Rectal smooth muscle tissue (tissue), 1 donor: Measurements from ENCODE around the gene SDK1.

Source experiments
- H3K27ac ChIP-seq: one replicate; pipeline ENCODE4 v1.7.0; 2013; ENCODE audit warnings: low read depth, low read length, inconsistent platforms
- H3K27me3 ChIP-seq: one replicate; pipeline ENCODE4 v1.7.0; 2013; ENCODE audit warnings: low read length; ENCODE audit not compliant: control insufficient read depth, insufficient read depth
- H3K36me3 ChIP-seq: one replicate; pipeline ENCODE4 v1.7.0; 2013; ENCODE audit warnings: low read length; ENCODE audit not compliant: control insufficient read depth, insufficient read depth
- H3K4me1 ChIP-seq: one replicate; pipeline ENCODE4 v1.7.0; 2013; ENCODE audit warnings: low read length; ENCODE audit not compliant: control insufficient read depth, insufficient read depth
- H3K4me3 ChIP-seq: one replicate; pipeline ENCODE4 v1.7.0; 2013; ENCODE audit warnings: low read length
- H3K9ac ChIP-seq: one replicate; pipeline ENCODE4 v1.7.0; 2013; ENCODE audit warnings: low read length

SDK1 gene

GRCh38 chr7:4013793-4014192 is 712.7 kb downstream of the SDK1 start:
- Histone ChIP-seq H3K27ac (no peak overlapping the region), H3K9ac (no peak overlapping the region), H3K4me3 (no peak overlapping the region), H3K36me3 (no peaks in the 10 kb centered on the region), H3K4me1 (no peaks in the 10 kb centered on the region), H3K27me3 (no peaks in the 10 kb centered on the region)

- no peak overlapping the region for H3K4me3 ChIP-seq
- no peak overlapping the region for H3K27ac ChIP-seq
- H3K27me3 ChIP-seq, result no peaks in the 10 kb centered on the region
- H3K36me3 ChIP-seq, result no peaks in the 10 kb centered on the region
- H3K4me1 ChIP-seq, result no peaks in the 10 kb centered on the region
- no peak overlapping the region for H3K9ac ChIP-seq
Measured at GRCh38 chr7:4014346-4015050, 713.4 kb downstream of the SDK1 start.

- no peak overlapping the region for H3K4me3 ChIP-seq
- H3K36me3 ChIP-seq, result no peaks in the 10 kb centered on the region
- no peaks in the 10 kb centered on the region for H3K27me3 ChIP-seq
- no peak overlapping the region for H3K27ac ChIP-seq
- H3K4me1 ChIP-seq, result no peaks in the 10 kb centered on the region
- no peak overlapping the region for H3K9ac ChIP-seq
Measured at GRCh38 chr7:4015371-4015770, 714.3 kb downstream of the SDK1 start.

GRCh38 chr7:4015996-4016395 is 714.9 kb downstream of the SDK1 start:
- Histone ChIP-seq H3K27me3 (no peaks in the 10 kb centered on the region), H3K4me3 (no peak overlapping the region), H3K36me3 (no peaks in the 10 kb centered on the region), H3K4me1 (no peaks in the 10 kb centered on the region), H3K27ac (no peak overlapping the region), H3K9ac (no peak overlapping the region)

GRCh38 chr7:4017081-4017480 is 716.0 kb downstream of the SDK1 start:
- no peak overlapping the region for H3K27ac ChIP-seq
- no peak overlapping the region for H3K9ac ChIP-seq
- no peaks in the 10 kb centered on the region for H3K27me3 ChIP-seq
- H3K4me1 ChIP-seq, result no peaks in the 10 kb centered on the region
- no peaks in the 10 kb centered on the region for H3K36me3 ChIP-seq
- H3K4me3 ChIP-seq, result no peak overlapping the region

GRCh38 chr7:4017785-4018184 is 716.7 kb downstream of the SDK1 start:
- Histone ChIP-seq H3K4me3 (no peak overlapping the region), H3K36me3 (no peaks in the 10 kb centered on the region), H3K9ac (no peak overlapping the region), H3K4me1 (no peaks in the 10 kb centered on the region), H3K27ac (no peak overlapping the region), H3K27me3 (no peaks in the 10 kb centered on the region)

GRCh38 chr7:4018601-4019316 is 717.7 kb downstream of the SDK1 start:
- H3K9ac ChIP-seq, result no peak overlapping the region
- no peak overlapping the region for H3K27ac ChIP-seq
- no peak overlapping the region for H3K4me3 ChIP-seq
- no peaks in the 10 kb centered on the region for H3K36me3 ChIP-seq
- no peaks in the 10 kb centered on the region for H3K4me1 ChIP-seq
- no peaks in the 10 kb centered on the region for H3K27me3 ChIP-seq

- H3K36me3 ChIP-seq, result no peaks in the 10 kb centered on the region
- H3K27ac ChIP-seq, result no peak overlapping the region
- H3K4me1 ChIP-seq, result no peaks in the 10 kb centered on the region
- H3K4me3 ChIP-seq, result no peak overlapping the region
- H3K27me3 ChIP-seq, result no peaks in the 10 kb centered on the region
- H3K9ac ChIP-seq, result no peak overlapping the region
Measured at GRCh38 chr7:4020086-4020485, 719.0 kb downstream of the SDK1 start.

GRCh38 chr7:4021413-4021812 is 720.4 kb downstream of the SDK1 start:
- peaks cover 10% of the 10 kb centered on the region for H3K4me1 ChIP-seq
- H3K27ac ChIP-seq, result no peak overlapping the region
- no peaks in the 10 kb centered on the region for H3K36me3 ChIP-seq
- H3K4me3 ChIP-seq, result no peak overlapping the region
- H3K27me3 ChIP-seq, result no peaks in the 10 kb centered on the region
- H3K9ac ChIP-seq, result no peak overlapping the region

GRCh38 chr7:4022265-4022664 is 721.2 kb downstream of the SDK1 start:
- Histone ChIP-seq H3K9ac (no peak overlapping the region), H3K27ac (no peak overlapping the region), H3K4me3 (no peak overlapping the region), H3K4me1 (peaks cover 10% of the 10 kb centered on the region), H3K36me3 (no peaks in the 10 kb centered on the region), H3K27me3 (no peaks in the 10 kb centered on the region)

GRCh38 chr7:4023502-4023901 is 722.5 kb downstream of the SDK1 start:
- Histone ChIP-seq H3K27ac (no peak overlapping the region), H3K4me1 (peaks cover 10% of the 10 kb centered on the region)

GRCh38 chr7:4024133-4024532 is 723.1 kb downstream of the SDK1 start:
- no peaks in the 10 kb centered on the region for H3K36me3 ChIP-seq
- H3K9ac ChIP-seq, result no peak overlapping the region
- H3K4me3 ChIP-seq, result no peak overlapping the region
- H3K4me1 ChIP-seq, result peaks cover 10% of the 10 kb centered on the region
- no peaks in the 10 kb centered on the region for H3K27me3 ChIP-seq
- no peak overlapping the region for H3K27ac ChIP-seq

More at GRCh38 chr7:4023502-4023901, 722.5 kb downstream of the SDK1 start:
- Histone ChIP-seq H3K27me3 (no peaks in the 10 kb centered on the region), H3K4me3 (no peak overlapping the region), H3K9ac (no peak overlapping the region), H3K36me3 (no peaks in the 10 kb centered on the region)

- Histone ChIP-seq H3K9ac (no peak overlapping the region), H3K4me3 (no peak overlapping the region), H3K4me1 (peaks cover 10% of the 10 kb centered on the region), H3K36me3 (no peaks in the 10 kb centered on the region), H3K27me3 (no peaks in the 10 kb centered on the region), H3K27ac (no peak overlapping the region)
Measured at GRCh38 chr7:4024806-4025205, 723.8 kb downstream of the SDK1 start.
